HT-29 (cell line): ENCODE data around the gene BTBD10. TPM values are rescaled to one million over a fixed set of nuclear protein-coding genes. Genes with fewer than 3 reads are reported as not detected.
A peak's percentile ranks its signal among the peaks of the same experiment; 100 is the strongest.

Source experiments
- DNase-seq: peaks from one replicate; pipeline ENCODE4 v3.0.0-alpha.2; 2015; ENCODE audit warnings: low spot score
- total RNA-seq: library from RNA; depleted of rRNA; stranded (reverse); fragments of >200 nt; shearing (Covaris generic); gene quantifications from 2 replicates; pipeline ENCODE4 v1.2.3, GENCODE V29; 2014; rRNA removed

The BTBD10 gene
- total RNA-seq, 1 experiment from 2014 or later, result 26.0 TPM

GRCh38 chr11:13339195-13340153 lies 123.5 kb downstream of the BTBD10 start:
- DNase-seq, result peak; percentile 49

- DNase-seq, result peak; percentile 54
Observed at GRCh38 chr11:13338427-13339069, 124.5 kb downstream of the BTBD10 start.

- peak; percentile 55 for DNase-seq
Observed at GRCh38 chr11:13338019-13338426, 125.0 kb downstream of the BTBD10 start.

Other genes with a start within 250 kb of the BTBD10 start
- gene BMAL1, start 185.4 kb downstream of the BTBD10 start, total RNA-seq, result 8.3 and 11.8 TPM in 2 replicates
- gene PTH, start 32.8 kb upstream of the BTBD10 start, total RNA-seq, result not detected in 2 replicates
- gene FAR1, start 205.4 kb upstream of the BTBD10 start, total RNA-seq, result 25.9 and 34.4 TPM in 2 replicates